GM18867 (cell line): Measurements from ENCODE around the gene KRT34.
"Not testable (repeated sequence)": the region's sequence is repeated elsewhere in the genome, so short reads cannot be mapped to it uniquely, and the experiment has no call there.

Source experiments
- ATAC-seq: cut with Tn5 transposase; IDR thresholded peaks from one replicate; pipeline ENCODE4 v1.9.1; 2021; ENCODE audit warnings: mild to moderate bottlenecking, moderate library complexity; ENCODE audit not compliant: unreplicated experiment

KRT34 gene

GRCh38 chr17:41367426-41368075, 14.6 kb downstream of the KRT34 start:
- no peak for ATAC-seq

GRCh38 chr17:41366070-41366469, 16.0 kb downstream of the KRT34 start:
- no peak for ATAC-seq

- ATAC-seq: no peak
Observed at GRCh38 chr17:41363881-41364280, 18.2 kb downstream of the KRT34 start.

- ATAC-seq: no peak
Observed at GRCh38 chr17:41360296-41360995, 21.7 kb downstream of the KRT34 start.

GRCh38 chr17:41354536-41354935, 27.6 kb downstream of the KRT34 start:
- ATAC-seq: no peak

GRCh38 chr17:41352597-41353366, 29.3 kb downstream of the KRT34 start:
- ATAC-seq: no peak

- ATAC-seq: no peak
Observed at GRCh38 chr17:41351177-41351576, 30.9 kb downstream of the KRT34 start.

- not testable (repeated sequence) for ATAC-seq
Observed at GRCh38 chr17:41350381-41350878, 31.7 kb downstream of the KRT34 start, which contains the start of gene KRT33A. Gene KRT33A (minus strand): TSS chr17:41350828. CDS start chr17:41350767, 61 bp downstream.

- no peak for ATAC-seq
Observed at GRCh38 chr17:41347869-41348760, 34.0 kb downstream of the KRT34 start.

- ATAC-seq: not testable (repeated sequence)
Observed at GRCh38 chr17:41346421-41346820, 35.7 kb downstream of the KRT34 start.

GRCh38 chr17:41345992-41346391, 36.1 kb downstream of the KRT34 start:
- ATAC-seq: no peak

GRCh38 chr17:41343029-41343428, 39.1 kb downstream of the KRT34 start:
- no peak for ATAC-seq

GRCh38 chr17:41340934-41341861, 40.9 kb downstream of the KRT34 start:
- ATAC-seq: peak; percentile 50

GRCh38 chr17:41340494-41340893, 41.6 kb downstream of the KRT34 start:
- no peak for ATAC-seq

- no peak for ATAC-seq
Observed at GRCh38 chr17:41339571-41340172, 42.4 kb downstream of the KRT34 start.

- no peak for ATAC-seq
Observed at GRCh38 chr17:41338961-41339485, 43.1 kb downstream of the KRT34 start.

GRCh38 chr17:41335747-41336146, 46.4 kb downstream of the KRT34 start:
- ATAC-seq: no peak

GRCh38 chr17:41334385-41335305, 47.5 kb downstream of the KRT34 start:
- ATAC-seq: no peak
